CD4-positive, alpha-beta memory T cell (primary cell): ENCODE results near the gene GP9. TPM values are rescaled to one million over a fixed set of nuclear protein-coding genes. Genes with fewer than 3 reads are reported as not detected.

ENCODE experiments used
- CTCF ChIA-PET: fragments of 350-600 bp; sonication (Branson Sonifier 250); formaldehyde crosslinking; loops from one replicate; lab custom pipeline; 2021; ENCODE audit warnings: inconsistent platforms; ENCODE audit not compliant: partially characterized antibody; lab: Charles Lee
- POLR2A ChIA-PET: fragments of 350-600 bp; sonication (Branson Sonifier 250); formaldehyde crosslinking; loops from one replicate; lab custom pipeline; 2021; ENCODE audit not compliant: partially characterized antibody; lab: Charles Lee
- DNase-seq, 5 donors: peaks; one replicate each; pipeline versions ENCODE4 v3.0.0 to v3.0.0-alpha.2; 2020 to 2022; ENCODE audit warnings: mixed read lengths in 1 of 5
- H3K27ac ChIP-seq: one replicate; pipeline ENCODE4 v1.7.0; 2013; ENCODE audit warnings: low read depth, low read length
- H3K27me3 ChIP-seq: 2 replicates; pipeline ENCODE4 v1.7.0; 2013; ENCODE audit warnings: mild to moderate bottlenecking, low read length, moderate library complexity; ENCODE audit not compliant: insufficient read depth
- H3K36me3 ChIP-seq: 2 replicates; pipeline ENCODE4 v1.7.0; 2013; ENCODE audit warnings: mild to moderate bottlenecking, low read length, moderate library complexity; ENCODE audit not compliant: insufficient read depth
- H3K4me1 ChIP-seq: 2 replicates; pipeline ENCODE4 v1.7.0; 2013; ENCODE audit warnings: mild to moderate bottlenecking, low read length, moderate library complexity; ENCODE audit not compliant: insufficient read depth
- H3K4me3 ChIP-seq, 2 donors: one replicate each; pipeline ENCODE4 v1.7.0; 2013; ENCODE audit warnings: low read length in 2 of 2, mild to moderate bottlenecking in 1 of 2
- H3K9me3 ChIP-seq, 2 donors: one replicate each; pipeline ENCODE4 v1.7.0; 2013; ENCODE audit warnings: low read length in 2 of 2, control low read depth in 1 of 2; ENCODE audit not compliant: control insufficient read depth in 1 of 2
- H3K27ac Mint-ChIP-seq, 7 donors: one replicate each; pipeline ENCODE4 v1.8.0; 2020 to 2021; ENCODE audit warnings: mixed read lengths in 7 of 7, mild to moderate bottlenecking in 6 of 7, inconsistent platforms in 3 of 7, moderate library complexity in 3 of 7
- H3K27me3 Mint-ChIP-seq, 2 donors: one replicate each; pipeline ENCODE4 v1.8.0; 2020 to 2021; ENCODE audit warnings: mixed read lengths in 2 of 2
- H3K36me3 Mint-ChIP-seq, 2 donors: one replicate each; pipeline ENCODE4 v1.8.0; 2020 to 2021; ENCODE audit warnings: mixed read lengths in 2 of 2, inconsistent platforms in 1 of 2, mild to moderate bottlenecking in 1 of 2
- H3K4me1 Mint-ChIP-seq, 4 donors: one replicate each; pipeline ENCODE4 v1.8.0; 2020 to 2021; ENCODE audit warnings: mixed read lengths in 4 of 4, mild to moderate bottlenecking in 1 of 4
- H3K4me3 Mint-ChIP-seq, 8 donors: one replicate each; pipeline ENCODE4 v1.8.0; 2020 to 2021; ENCODE audit warnings: mixed read lengths in 8 of 8, mild to moderate bottlenecking in 7 of 8, moderate library complexity in 6 of 8, inconsistent platforms in 3 of 8
- H3K9me3 Mint-ChIP-seq, 8 donors: one replicate each; pipeline ENCODE4 v1.8.0; 2020 to 2021; ENCODE audit warnings: mixed read lengths in 8 of 8, mild to moderate bottlenecking in 5 of 8, inconsistent platforms in 3 of 8, moderate library complexity in 1 of 8
- intact Hi-C: fragments of 100-400 bp; cut with micrococcal nuclease; formaldehyde crosslinking; loops from one replicate; pipeline ENCODE4 v1.15.1; 2023
- polyA plus RNA-seq, 2 donors: library from polyadenylated mRNA; unstranded; fragments of 300-500 nt; fragmentation: Illumina TruSeq; gene quantifications; one replicate each; pipeline ENCODE4 v1.2.3, GENCODE V29; 2021
- total RNA-seq, 2 experiments: library from RNA; stranded (reverse); gene quantifications; one replicate each; pipeline ENCODE4 v1.2.3, GENCODE V29; 2021

Gene GP9
- total RNA-seq (not detected), polyA plus RNA-seq (not detected)

- Histone ChIP-seq H3K4me3 (no peak within 1 kb of the TSS), H3K9me3 (no peaks in the 10 kb centered on the region), H3K27ac (no peak within 1 kb of the TSS), H3K4me1 (peaks cover 4% of the 10 kb centered on the region), H3K27me3 (no peaks in the 10 kb centered on the region), H3K36me3 (no peaks in the 10 kb centered on the region)
- H3K27me3 Mint-ChIP-seq = no peaks in the 10 kb centered on the region
- H3K9me3 Mint-ChIP-seq = no peaks in the 10 kb centered on the region
- CTCF ChIA-PET = interaction anchor here (0.7 to 2.1 kb wide), 2 partner anchors 90 to 185 kb away, joined by 3 to 5 read pairs; no protein-coding TSS in a partner anchor
- no peaks in the 10 kb centered on the region for H3K36me3 Mint-ChIP-seq
- H3K4me3 Mint-ChIP-seq = no peak within 1 kb of the TSS
- no peak for DNase-seq
- intact Hi-C loops = no loop called here
- peaks cover 0 to 9% (median 3%) of the 10 kb centered on the region in 4 donors for H3K4me1 Mint-ChIP-seq
- POLR2A ChIA-PET = no interaction called here
- no peak within 1 kb of the TSS for H3K27ac Mint-ChIP-seq
These were observed at the start of gene GP9 for GRCh38 chr3:129060276-129061022. Gene GP9, plus strand, starts transcription at chr3:129060779. Its CDS starts 961 bp downstream, at chr3:129061740.

GRCh38 chr3:129013491-129013891 is 47.1 kb upstream of the GP9 start:
- H3K27ac Mint-ChIP-seq = peak overlapping the region; percentile 60 to 86 (median 80)
- peak overlapping the region in 1 of 8 donors; percentile 9 for H3K4me3 Mint-ChIP-seq
- no peaks in the 10 kb centered on the region for H3K27me3 Mint-ChIP-seq
- intact Hi-C loops = no loop called here
- no peaks in the 10 kb centered on the region for H3K9me3 Mint-ChIP-seq
- Histone ChIP-seq H3K4me1 (peaks cover 36% of the 10 kb centered on the region), H3K4me3 (no peak overlapping the region), H3K27ac (no peak overlapping the region), H3K36me3 (no peaks in the 10 kb centered on the region), H3K27me3 (no peaks in the 10 kb centered on the region), H3K9me3 (no peaks in the 10 kb centered on the region)
- H3K36me3 Mint-ChIP-seq = no peaks in the 10 kb centered on the region
- POLR2A ChIA-PET = interaction anchor here (1.3 to 7.7 kb wide), 4 partner anchors 9 to 18 kb away, joined by 3 to 150 read pairs (median 57); partner anchors contain the start of gene EFCC1
- no peak for DNase-seq
- CTCF ChIA-PET = interaction anchor here (1.0 to 6.5 kb wide), 5 partner anchors 8 to 234 kb away, joined by 6 to 148 read pairs (median 19); partner anchors contain the start of gene COPG1
- H3K4me1 Mint-ChIP-seq = peaks cover 28 to 49% (median 39%) of the 10 kb centered on the region in 4 donors

GRCh38 chr3:129014148-129014547 is 46.4 kb upstream of the GP9 start:
- Mint-ChIP-seq H3K4me3 (peak overlapping the region in 1 of 8 donors; percentile 54), H3K4me1 (peaks cover 32 to 54% (median 44%) of the 10 kb centered on the region in 4 donors), H3K36me3 (no peaks in the 10 kb centered on the region), H3K27ac (peak overlapping the region; percentile 65 to 99 (median 93)), H3K9me3 (no peaks in the 10 kb centered on the region), H3K27me3 (no peaks in the 10 kb centered on the region)
- DNase-seq = no peak
- H3K9me3 ChIP-seq = no peaks in the 10 kb centered on the region
- H3K4me1 ChIP-seq = peaks cover 36% of the 10 kb centered on the region
- H3K36me3 ChIP-seq = no peaks in the 10 kb centered on the region
- intact Hi-C loops = no loop called here
- H3K27me3 ChIP-seq = no peaks in the 10 kb centered on the region
- H3K27ac ChIP-seq = no peak overlapping the region
- ChIA-PET CTCF (interaction anchor here (2.9 to 6.5 kb wide), 8 partner anchors 9 to 233 kb away, joined by 18 to 191 read pairs (median 59); partner anchors contain the start of genes CFAP92 and COPG1), POLR2A (interaction anchor here (1.6 to 7.7 kb wide), 6 partner anchors 9 to 301 kb away, joined by 4 to 150 read pairs (median 51); partner anchors contain the start of gene RAB43)
- no peak overlapping the region for H3K4me3 ChIP-seq

- peak overlapping the region in 7 of 8 donors; percentile 31 to 89 (median 42) for H3K4me3 Mint-ChIP-seq
- H3K36me3 ChIP-seq = no peaks in the 10 kb centered on the region
- no peaks in the 10 kb centered on the region for H3K9me3 Mint-ChIP-seq
- intact Hi-C loops = no loop called here
- peak overlapping the region; percentile 64 for H3K27ac ChIP-seq
- peaks cover 36% of the 10 kb centered on the region for H3K4me1 ChIP-seq
- H3K4me1 Mint-ChIP-seq = peaks cover 32 to 54% (median 44%) of the 10 kb centered on the region in 4 donors
- no peaks in the 10 kb centered on the region for H3K36me3 Mint-ChIP-seq
- no peak for DNase-seq
- H3K27me3 Mint-ChIP-seq = no peaks in the 10 kb centered on the region
- H3K4me3 ChIP-seq = no peak overlapping the region
- H3K27me3 ChIP-seq = no peaks in the 10 kb centered on the region
- POLR2A ChIA-PET = interaction anchor here (1.0 to 7.7 kb wide), 12 partner anchors 10 to 579 kb away, joined by 3 to 150 read pairs (median 25); partner anchors contain the start of genes ACAD9, CFAP92, CNBP and COPG1
- no peaks in the 10 kb centered on the region for H3K9me3 ChIP-seq
- H3K27ac Mint-ChIP-seq = peak overlapping the region; percentile 85 to 99 (median 94)
- CTCF ChIA-PET = interaction anchor here (1.2 to 6.5 kb wide), 10 partner anchors 9 to 232 kb away, joined by 3 to 191 read pairs (median 58); partner anchors contain the start of genes CFAP92 and COPG1
These were observed 45.7 kb upstream of the GP9 start for GRCh38 chr3:129014793-129015345.

GRCh38 chr3:129015388-129016105 is 45.0 kb upstream of the GP9 start:
- peak overlapping the region; percentile 64 for H3K27ac ChIP-seq
- Mint-ChIP-seq H3K9me3 (no peaks in the 10 kb centered on the region), H3K27me3 (no peaks in the 10 kb centered on the region), H3K4me1 (peaks cover 32 to 54% (median 44%) of the 10 kb centered on the region in 4 donors), H3K27ac (peak overlapping the region; percentile 85 to 99 (median 94)), H3K36me3 (no peaks in the 10 kb centered on the region), H3K4me3 (peak overlapping the region; percentile 54 to 89 (median 83))
- H3K9me3 ChIP-seq = no peaks in the 10 kb centered on the region
- intact Hi-C loops = loop anchor here (1.0 kb wide), 4 partner anchors 11 to 45 kb away; partner anchors contain the start of gene CFAP92
- peaks cover 36% of the 10 kb centered on the region for H3K4me1 ChIP-seq
- ChIA-PET CTCF (interaction anchor here (1.0 to 6.5 kb wide), 26 partner anchors 10 to 398 kb away, joined by 3 to 191 read pairs (median 6); partner anchors contain the start of genes CFAP92, COPG1 and RAB43), POLR2A (interaction anchor here (0.5 to 7.7 kb wide), 25 partner anchors 11 to 578 kb away, joined by 3 to 150 read pairs (median 8); partner anchors contain the start of genes ACAD9, CFAP92, CNBP and COPG1)
- H3K36me3 ChIP-seq = no peaks in the 10 kb centered on the region
- peak; percentile 44 to 67 (median 48) for DNase-seq
- peak overlapping the region; percentile 41 to 54 for H3K4me3 ChIP-seq
- H3K27me3 ChIP-seq = no peaks in the 10 kb centered on the region

- peak; percentile 54 to 74 (median 59) for DNase-seq
- peak overlapping the region; percentile 41 to 54 for H3K4me3 ChIP-seq
- H3K27me3 ChIP-seq = no peaks in the 10 kb centered on the region
- no peaks in the 10 kb centered on the region for H3K27me3 Mint-ChIP-seq
- H3K4me1 Mint-ChIP-seq = peaks cover 32 to 54% (median 44%) of the 10 kb centered on the region in 4 donors
- intact Hi-C loops = loop anchor here (1.0 kb wide), 4 partner anchors 11 to 46 kb away; partner anchors contain the start of gene CFAP92
- peak overlapping the region; percentile 64 for H3K27ac ChIP-seq
- H3K9me3 ChIP-seq = no peaks in the 10 kb centered on the region
- H3K4me3 Mint-ChIP-seq = peak overlapping the region; percentile 54 to 89 (median 83)
- no peaks in the 10 kb centered on the region for H3K36me3 ChIP-seq
- CTCF ChIA-PET = interaction anchor here (0.6 to 6.5 kb wide), 33 partner anchors 10 to 399 kb away, joined by 3 to 191 read pairs (median 5); partner anchors contain the start of genes CFAP92, COPG1 and RAB43
- POLR2A ChIA-PET = interaction anchor here (0.5 to 7.7 kb wide), 28 partner anchors 10 to 424 kb away, joined by 3 to 150 read pairs (median 8); partner anchors contain the start of genes ACAD9, CFAP92, CNBP and COPG1
- H3K27ac Mint-ChIP-seq = peak overlapping the region; percentile 85 to 99 (median 94)
- peaks cover 36% of the 10 kb centered on the region for H3K4me1 ChIP-seq
- H3K9me3 Mint-ChIP-seq = no peaks in the 10 kb centered on the region
- no peaks in the 10 kb centered on the region for H3K36me3 Mint-ChIP-seq
These were observed 44.2 kb upstream of the GP9 start for GRCh38 chr3:129016356-129016719.
